ENCODE data around the gene DHX38.

The DHX38 gene

GRCh38 chr16:72162105-72162692, 68.6 kb downstream of the DHX38 start:
- no peak for DNase-seq (ENCODE audit: low read depth in 2 of 2)
